ENCODE data around the gene CCDC15. TPM values are rescaled to one million over a fixed set of nuclear protein-coding genes. Genes with fewer than 3 reads are reported as not detected.
A peak's percentile ranks its signal among the peaks of the same experiment; 100 is the strongest.

Gene CCDC15
- total RNA-seq, 1 experiment from 2014 or later, result 2.8 TPM

DNA sequence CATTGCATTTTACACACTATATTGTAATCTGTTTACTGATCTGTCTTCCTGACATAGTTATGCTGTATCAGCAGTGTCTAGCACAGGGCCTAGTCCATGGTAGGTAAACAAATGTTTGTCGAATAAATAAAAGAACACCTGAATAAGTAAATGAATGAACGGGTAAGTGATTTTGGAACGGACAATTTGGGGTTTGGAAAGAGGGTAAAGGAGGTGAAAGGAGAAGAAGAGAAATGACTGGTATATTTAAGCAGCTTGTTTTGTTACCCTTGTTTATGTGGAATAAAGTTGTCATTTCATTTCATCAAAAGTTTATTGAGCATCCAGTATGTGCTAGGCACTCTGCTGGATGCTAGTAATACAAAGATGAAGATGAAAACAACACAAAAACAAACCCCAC lies 35.1 kb upstream of the CCDC15 start, which contains the start of gene HEPN1:
Gene HEPN1 (plus strand): TSS at position 301 of the 400 bp plus-strand sequence.
- Histone ChIP-seq H2BK12ac (ENCODE audit: insufficient read length, low read depth, low read length) (no peak within 1 kb of the TSS), H2AK5ac (ENCODE audit: insufficient read length, low read length) (no peak within 1 kb of the TSS), H4K5ac (ENCODE audit: insufficient read length, low read depth, low read length) (no peak within 1 kb of the TSS), H3K79me1 (ENCODE audit: insufficient read depth, low read depth, low read length, poor library complexity, severe bottlenecking) (no peaks in the 10 kb centered on the region), H3K9ac (ENCODE audit: extremely low read depth, insufficient read length, low read length) (no peak within 1 kb of the TSS), H2AFZ (ENCODE audit: low read length) (no peak within 1 kb of the TSS), H3T11ph (ENCODE audit: low read length) (no peak within 1 kb of the TSS), H3K9me3 (ENCODE audit: control insufficient read depth, low read depth, low read length) (no peaks in the 10 kb centered on the region), H4K91ac (ENCODE audit: insufficient read length, low read depth, low read length) (no peak within 1 kb of the TSS), H4K20me1 (ENCODE audit: control insufficient read depth, insufficient read depth, insufficient read length) (no peaks in the 10 kb centered on the region), H3K14ac (ENCODE audit: insufficient read depth, low read length) (no peak within 1 kb of the TSS), H2BK120ac (ENCODE audit: low read depth, low read length, poor library complexity, severe bottlenecking) (no peak within 1 kb of the TSS), H2BK5ac (ENCODE audit: insufficient read length, low read length) (no peak within 1 kb of the TSS), H3K27ac (ENCODE audit: insufficient read length, low read depth, low read length) (no peak within 1 kb of the TSS), H3K4ac (ENCODE audit: low read depth, low read length) (no peak within 1 kb of the TSS), H3K79me2 (ENCODE audit: insufficient read depth, low read length) (no peaks in the 10 kb centered on the region), H3K4me1 (ENCODE audit: insufficient read depth, low read length) (no peaks in the 10 kb centered on the region), H3K23me2 (ENCODE audit: insufficient read length, low read depth, low read length, poor library complexity, severe bottlenecking) (no peaks in the 10 kb centered on the region), H3K18ac (ENCODE audit: insufficient read length, low read depth, low read length) (no peak within 1 kb of the TSS), H3K27me3 (ENCODE audit: insufficient read depth, low read length) (peaks cover 17% of the 10 kb centered on the region; the same call in 1 of the 2 replicates), H2BK15ac (ENCODE audit: low read depth, low read length) (no peak within 1 kb of the TSS), H3K56ac (ENCODE audit: insufficient read length, low read depth, low read length) (no peak within 1 kb of the TSS), H2BK20ac (ENCODE audit: low read depth, low read length, poor library complexity, severe bottlenecking) (no peak within 1 kb of the TSS), H3K23ac (ENCODE audit: insufficient read length, low read depth, low read length) (no peak within 1 kb of the TSS), H3K4me2 (ENCODE audit: insufficient read depth, insufficient read length, low read length) (no peak within 1 kb of the TSS), H4K8ac (replicated peaks; ENCODE audit: insufficient read length, low read depth, low read length) (no peak within 1 kb of the TSS)
- WGBS (ENCODE audit: extremely low coverage, insufficient read length, low lambda C conversion rate), result 100% methylated on average over 2 of the region's 3 CpGs
- peaks cover 78% of the 10 kb centered on the region for H3K27me3 Mint-ChIP-seq (ENCODE audit: low read depth)
- no peak for DNase-seq
- H3K36me3 Mint-ChIP-seq (ENCODE audit: insufficient read depth in 1 of 3, low read depth in 3 of 3), result no peaks in the 10 kb centered on the region; a peak in 1 of 7 replicates
- H3K9me3 Mint-ChIP-seq, result peaks cover 3 to 13% of the 10 kb centered on the region in 2 experiments; a peak in 3 of 5 replicates
- peaks cover 0 to 3% of the 10 kb centered on the region in 2 experiments; a peak in 2 of 4 replicates for H3K4me1 Mint-ChIP-seq
- TF ChIP-seq, protein P1, sequence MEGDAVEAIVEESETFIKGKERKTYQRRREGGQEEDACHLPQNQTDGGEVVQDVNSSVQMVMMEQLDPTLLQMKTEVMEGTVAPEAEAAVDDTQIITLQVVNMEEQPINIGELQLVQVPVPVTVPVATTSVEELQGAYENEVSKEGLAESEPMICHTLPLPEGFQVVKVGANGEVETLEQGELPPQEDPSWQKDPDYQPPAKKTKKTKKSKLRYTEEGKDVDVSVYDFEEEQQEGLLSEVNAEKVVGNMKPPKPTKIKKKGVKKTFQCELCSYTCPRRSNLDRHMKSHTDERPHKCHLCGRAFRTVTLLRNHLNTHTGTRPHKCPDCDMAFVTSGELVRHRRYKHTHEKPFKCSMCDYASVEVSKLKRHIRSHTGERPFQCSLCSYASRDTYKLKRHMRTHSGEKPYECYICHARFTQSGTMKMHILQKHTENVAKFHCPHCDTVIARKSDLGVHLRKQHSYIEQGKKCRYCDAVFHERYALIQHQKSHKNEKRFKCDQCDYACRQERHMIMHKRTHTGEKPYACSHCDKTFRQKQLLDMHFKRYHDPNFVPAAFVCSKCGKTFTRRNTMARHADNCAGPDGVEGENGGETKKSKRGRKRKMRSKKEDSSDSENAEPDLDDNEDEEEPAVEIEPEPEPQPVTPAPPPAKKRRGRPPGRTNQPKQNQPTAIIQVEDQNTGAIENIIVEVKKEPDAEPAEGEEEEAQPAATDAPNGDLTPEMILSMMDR (conservative IDR thresholded peaks at IDR 0.05), result no peak
- H3K4me3 Mint-ChIP-seq, result peak within 1 kb of the TSS in 1 of 2 experiments; percentile 49; a peak in 3 of 5 replicates
- no peak within 1 kb of the TSS; a peak in 1 of 7 replicates for H3K27ac Mint-ChIP-seq
